Measurements from ENCODE around the gene RASGRF2.
"Not testable (repeated sequence)": the region's sequence is repeated elsewhere in the genome, so short reads cannot be mapped to it uniquely, and the experiment has no call there.

Gene RASGRF2

DNA sequence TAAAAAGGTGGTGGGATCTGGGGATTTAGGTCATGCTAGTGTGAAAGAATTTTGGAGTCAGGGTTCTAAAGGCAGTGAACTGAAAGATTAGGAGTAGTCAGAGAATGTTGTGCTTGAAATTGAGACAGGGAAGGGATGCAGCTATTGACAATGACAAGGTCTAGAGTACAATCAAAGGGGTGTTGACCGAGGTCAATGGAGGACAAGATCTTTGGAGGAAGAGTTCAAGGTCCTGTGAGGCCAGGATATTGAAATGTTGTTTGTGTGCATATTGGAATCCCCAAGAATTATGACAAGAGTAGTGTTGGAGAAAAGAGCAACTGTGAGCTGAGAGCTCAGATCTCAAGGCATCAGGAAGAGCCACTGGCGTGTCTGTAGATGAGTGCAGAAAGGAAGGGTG is 116.9 kb downstream of the RASGRF2 start:
- DNase-seq, result no peak

DNA sequence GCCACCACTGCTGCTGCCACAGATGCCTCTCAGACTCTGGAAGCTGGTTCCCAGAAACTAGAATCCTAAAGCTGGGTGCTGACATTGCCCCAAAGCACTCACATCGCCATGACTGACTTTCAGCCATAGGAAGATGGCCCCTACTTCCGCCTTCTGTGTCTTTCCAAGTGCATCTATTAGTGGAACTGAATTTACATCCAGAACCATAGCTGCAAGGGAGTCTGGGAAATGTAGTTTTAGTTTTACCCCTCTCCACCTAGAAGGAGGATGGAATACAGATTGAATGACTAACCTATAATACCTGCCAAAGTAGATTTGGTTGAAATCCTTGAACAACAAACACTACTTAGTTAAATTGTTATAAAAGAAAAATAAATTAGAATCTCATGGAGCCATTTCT is 118.8 kb downstream of the RASGRF2 start:
- no peak for DNase-seq

DNA sequence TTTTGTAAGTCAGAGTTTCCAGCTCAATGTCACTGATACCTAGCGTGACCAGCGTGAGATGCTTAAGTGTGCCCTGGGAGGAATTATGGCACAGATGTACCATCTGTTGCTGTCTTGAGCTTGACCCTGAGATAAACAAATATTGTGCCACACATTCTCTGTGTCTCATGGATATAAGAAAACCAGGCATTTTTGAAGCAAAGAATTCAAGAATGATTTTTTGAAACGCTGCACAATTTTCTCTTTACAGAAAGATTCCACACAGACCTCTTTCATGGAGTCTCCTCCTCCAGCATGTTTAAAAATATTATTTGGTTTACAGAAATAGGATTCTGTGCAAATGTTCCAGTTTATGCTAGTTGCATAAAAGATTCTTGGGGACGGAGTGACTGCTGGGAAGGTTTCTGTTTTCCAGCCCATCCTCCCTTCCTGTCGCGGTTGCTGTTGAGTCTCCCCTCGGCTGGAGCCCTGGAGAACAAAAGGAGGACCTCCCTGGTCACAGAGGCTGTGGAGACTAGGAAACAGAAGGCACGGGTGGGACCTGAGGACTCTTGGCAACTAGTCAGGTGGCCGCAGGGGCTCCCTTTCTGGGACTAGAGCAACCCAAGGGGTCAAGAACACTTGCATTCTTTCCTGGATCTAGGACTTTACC is 120.8 kb downstream of the RASGRF2 start:
- no peak for DNase-seq

DNA sequence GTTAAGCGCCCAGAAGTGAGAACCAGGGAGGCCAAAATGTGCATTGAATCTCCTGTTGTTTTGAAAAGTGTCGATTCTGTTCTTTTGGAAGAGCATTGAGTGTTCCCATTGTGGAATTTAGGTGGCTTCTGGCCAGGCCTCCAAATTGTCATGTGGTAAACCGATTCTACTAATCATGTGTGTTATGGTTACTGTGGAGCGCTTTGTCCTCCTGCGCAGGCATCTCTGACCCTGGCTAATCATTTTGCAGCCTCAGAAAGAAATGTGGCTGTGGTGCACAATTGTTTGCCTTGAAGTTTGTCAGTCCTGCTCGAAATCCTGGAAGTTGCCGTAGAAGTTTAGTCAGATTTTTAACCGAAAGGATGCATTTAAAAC is 121.3 kb downstream of the RASGRF2 start:
- no peak for DNase-seq

DNA sequence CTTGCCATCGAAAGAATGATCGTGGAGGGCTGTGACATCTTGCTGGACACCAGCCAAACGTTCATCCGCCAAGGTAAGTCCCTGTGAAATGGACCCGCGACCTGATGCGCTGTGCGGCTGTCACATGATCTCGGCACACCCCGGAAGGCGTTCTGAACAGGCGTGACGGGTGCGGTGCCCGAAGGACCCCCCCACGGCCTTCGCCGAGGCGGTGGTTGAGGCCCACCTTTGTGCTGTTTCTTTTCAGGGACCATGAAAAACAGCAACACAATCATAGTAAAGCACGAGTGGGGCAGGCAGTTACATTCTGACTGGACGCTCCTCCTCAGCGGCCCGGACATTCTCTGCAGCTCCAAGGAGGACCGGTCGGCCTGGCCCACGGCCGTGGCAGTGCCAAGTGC is 126.7 kb downstream of the RASGRF2 start:
- no peak for DNase-seq

DNA sequence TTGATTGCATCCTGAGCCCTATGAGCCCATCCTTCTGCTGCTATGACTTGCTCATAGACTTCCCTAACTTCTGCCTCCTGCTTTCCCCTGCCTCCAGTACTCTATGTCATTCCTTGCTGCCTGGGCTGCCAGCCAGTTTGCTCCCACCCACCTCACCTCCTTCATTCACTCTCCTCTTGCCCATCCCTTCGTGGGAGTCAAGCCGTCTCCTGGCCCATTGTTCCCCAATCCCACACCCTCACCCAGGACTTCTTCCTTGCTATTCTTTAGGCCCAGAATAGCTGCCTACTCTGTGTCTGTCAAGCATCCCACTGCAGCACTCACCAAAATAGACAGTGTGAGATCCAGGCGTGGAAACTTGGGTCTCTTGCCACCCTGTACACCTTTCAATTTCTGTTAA is 131.0 kb downstream of the RASGRF2 start:
- DNase-seq, result no peak

DNA sequence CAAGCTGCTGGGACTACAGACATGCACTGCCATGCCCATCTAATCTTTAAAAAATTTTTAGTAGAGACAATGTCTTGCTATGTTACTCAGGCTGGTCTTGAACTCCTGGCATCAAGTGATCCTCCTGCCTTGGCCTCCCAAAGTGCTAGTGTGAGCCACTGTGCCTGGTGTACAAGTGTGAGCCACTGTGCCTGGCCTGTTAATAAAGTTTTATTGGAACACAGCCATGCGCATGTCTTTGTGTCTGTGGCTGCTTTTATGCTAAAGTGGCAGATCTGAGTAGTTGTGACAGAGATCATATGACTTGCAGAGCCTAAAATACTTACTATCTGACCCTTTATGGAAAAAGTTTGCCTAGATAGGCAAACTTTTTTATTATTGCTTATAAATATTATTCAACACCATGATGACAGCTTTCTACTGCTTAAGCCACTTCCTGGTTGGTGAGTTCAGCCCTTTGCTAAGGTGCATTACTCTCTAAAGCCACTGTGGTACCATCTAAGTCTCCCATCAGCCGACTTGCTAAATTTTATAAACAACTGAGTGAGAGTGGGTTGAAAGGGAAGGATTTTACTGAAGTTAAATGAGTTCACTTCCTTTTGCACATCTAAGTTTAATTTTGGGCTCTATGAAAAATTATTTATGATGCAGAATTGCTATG is 133.5 kb downstream of the RASGRF2 start:
- DNase-seq, result no peak

DNA sequence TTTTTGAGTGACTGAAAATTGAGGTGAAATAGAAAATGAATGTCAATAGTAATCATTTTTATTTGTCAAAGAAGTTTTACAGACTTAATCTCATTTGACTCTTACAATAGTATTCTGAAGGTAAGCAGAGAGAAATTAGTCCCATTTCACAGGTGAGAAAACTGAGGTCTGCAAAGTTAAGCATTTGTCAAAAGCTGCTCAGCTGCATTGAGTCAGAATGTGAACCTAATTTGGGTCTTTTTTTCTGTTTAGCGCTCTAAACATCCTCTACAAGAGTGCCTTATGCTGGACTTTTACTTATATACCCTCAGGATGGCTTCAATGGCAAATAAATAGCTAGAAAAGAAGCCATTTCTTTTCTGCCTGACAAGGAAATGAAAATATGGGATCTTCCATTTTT is 135.7 kb downstream of the RASGRF2 start:
- DNase-seq, result no peak

DNA sequence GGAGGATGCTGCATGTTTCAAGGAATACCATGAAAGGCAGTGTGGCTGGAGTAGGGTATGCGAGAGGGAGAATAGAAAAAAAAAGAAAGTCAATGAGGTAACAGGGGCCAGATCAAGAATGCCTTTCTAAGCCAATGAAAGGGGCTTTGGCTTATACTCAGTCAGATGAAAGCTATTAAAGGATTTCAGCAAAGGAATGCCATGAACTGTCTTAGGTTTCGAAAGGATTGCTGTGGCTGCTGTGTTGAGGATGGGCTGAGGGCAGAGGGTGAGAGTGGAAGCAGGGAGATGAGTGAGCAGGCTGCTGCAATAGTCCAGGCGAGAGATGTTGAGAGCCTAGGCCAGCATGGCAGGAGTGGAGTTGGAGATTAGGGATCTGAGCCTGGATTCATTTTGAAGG is 137.6 kb downstream of the RASGRF2 start:
- DNase-seq, result no peak

DNA sequence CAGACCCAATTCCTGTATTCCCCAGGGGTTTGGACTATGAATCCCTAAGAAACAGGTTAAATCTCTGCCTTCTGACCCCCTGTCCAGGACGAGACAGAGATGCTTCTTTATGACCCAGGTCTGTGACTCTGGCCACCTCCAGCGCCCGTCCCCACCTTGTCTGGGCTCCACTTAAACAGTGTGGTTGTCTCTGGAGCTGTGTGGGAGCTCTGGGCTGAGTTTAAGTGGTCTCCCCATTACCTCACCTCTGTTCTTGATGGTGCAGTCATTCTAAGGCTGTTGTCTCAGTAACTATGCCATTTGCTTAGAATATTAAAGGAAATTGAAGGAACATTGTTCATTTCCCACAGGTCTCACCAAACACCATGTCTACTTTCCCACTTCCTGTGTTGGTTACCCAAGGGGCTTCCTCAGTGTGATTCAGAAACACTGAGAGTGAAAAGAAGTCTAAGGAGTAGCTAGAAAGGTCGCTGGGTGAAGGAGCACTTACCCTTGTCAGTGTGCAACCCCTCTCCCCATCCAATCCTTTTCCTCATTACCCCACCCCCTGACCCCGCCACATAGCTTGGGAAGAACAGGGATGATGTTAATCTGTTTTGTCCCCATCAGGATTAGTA is 145.2 kb downstream of the RASGRF2 start:
- DNase-seq, result no peak

DNA sequence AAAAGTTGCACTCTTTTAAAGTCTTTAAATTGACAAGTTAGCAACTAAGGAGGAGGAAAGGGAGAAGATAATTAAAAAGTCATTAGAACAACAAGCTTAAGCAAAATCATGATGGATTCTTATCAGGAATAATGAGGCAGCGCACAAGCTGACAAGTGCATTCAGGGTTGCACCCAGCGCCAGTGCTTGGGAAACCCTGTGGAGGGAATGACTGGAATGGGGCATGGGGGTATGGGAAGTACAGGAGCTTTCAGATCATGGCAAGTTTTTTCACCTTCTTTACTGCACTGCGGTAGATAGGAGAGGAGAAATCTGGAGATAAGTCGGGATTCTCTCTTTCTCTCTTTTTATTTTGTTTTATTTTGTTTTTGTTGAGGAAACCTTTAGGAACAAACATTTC is 155.1 kb downstream of the RASGRF2 start:
- no peak for DNase-seq

DNA sequence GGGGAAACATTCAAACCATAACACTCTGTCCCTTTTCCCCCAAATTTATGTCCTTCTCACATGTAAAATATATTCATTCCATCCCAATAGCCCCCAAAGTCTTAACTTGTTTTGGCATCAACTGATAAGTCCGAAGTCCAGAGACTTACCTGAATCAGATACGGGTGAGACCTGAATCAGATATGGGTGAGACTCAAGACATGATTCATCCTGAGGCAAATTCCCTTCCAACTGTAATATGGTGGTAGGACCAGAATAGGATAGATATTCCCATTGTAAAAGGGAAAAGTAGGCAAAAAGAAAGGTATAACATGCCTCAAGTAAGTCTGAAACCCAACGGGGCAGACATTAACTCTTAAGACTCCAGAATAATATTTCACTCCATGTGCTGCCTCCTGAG is 157.4 kb downstream of the RASGRF2 start:
- DNase-seq, result no peak

DNA sequence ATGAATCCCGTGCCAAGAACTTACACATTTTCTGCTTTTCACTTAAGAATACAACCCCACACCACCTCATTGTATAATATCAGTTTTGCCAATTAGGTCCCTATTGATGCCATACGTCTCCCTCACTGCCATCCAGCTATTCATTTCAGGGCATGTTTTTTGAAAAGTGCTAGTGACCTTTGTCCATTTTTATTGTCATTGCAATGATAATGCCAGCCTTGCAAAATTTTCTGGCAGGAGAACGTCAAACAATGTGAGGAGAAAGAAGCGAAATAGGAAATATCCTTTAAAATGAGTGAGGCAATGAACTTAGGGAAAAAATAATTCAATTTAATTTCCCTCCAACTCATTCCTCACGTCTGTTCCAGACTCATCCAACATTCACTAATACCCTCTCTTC is 161.1 kb downstream of the RASGRF2 start:
- no peak for DNase-seq

DNA sequence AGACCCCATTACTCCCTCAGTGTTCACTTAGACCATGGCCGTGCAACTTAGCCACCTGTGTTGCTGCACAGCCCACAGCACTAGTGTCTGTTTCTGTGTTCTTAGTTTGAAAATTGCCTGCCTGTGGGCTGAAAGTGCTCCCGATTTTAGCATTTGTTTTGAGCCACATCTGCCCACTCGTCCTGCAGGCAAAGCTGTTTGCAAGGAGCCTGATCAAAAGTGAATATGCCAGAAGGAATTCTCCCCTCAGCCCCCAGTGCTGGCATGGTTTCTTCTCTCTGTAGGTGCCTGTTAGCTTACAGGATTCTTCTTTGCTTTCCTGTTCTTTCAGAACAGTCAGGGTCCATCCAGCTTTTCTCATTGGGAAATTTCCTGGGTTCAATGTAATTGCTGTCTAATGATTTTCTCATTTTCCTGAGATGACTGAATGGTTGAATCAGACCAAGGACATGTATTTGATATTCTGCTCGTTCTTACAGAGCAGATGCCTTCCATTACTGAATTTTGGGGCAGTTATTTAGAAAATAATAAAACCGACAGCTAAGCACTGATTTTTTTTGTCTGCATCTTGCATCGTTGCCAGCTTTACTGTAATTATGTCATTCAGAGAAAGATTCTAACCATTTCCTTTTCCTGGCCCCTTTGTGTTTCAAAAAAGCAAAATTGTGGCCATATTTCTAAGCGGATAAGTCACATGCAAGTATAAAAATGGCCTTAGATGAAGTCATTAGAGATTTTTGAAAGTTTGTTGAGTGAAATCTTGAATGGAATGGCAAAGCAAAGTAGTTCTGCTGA is 161.9 kb downstream of the RASGRF2 start:
- DNase-seq, result no peak

DNA sequence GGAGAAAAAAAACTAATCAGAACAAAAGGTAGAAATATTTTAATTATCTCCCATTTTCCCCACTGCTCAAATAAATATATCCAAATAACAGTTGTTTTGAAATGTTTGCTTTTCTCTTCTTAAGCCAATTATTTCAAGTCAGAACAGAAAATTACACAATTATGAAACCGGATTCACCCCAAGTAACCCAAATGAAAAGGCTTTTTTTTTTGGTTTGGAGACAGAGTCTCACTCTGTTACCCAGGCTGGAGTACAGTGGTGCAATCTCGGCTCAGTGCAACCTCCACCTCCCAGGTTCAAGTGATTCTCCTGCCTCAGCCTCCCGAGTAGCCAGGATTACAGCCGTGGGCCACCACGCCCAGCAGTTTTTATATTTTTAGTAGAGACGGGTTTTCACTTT is 164.5 kb downstream of the RASGRF2 start:
- DNase-seq, result not testable (repeated sequence)

DNA sequence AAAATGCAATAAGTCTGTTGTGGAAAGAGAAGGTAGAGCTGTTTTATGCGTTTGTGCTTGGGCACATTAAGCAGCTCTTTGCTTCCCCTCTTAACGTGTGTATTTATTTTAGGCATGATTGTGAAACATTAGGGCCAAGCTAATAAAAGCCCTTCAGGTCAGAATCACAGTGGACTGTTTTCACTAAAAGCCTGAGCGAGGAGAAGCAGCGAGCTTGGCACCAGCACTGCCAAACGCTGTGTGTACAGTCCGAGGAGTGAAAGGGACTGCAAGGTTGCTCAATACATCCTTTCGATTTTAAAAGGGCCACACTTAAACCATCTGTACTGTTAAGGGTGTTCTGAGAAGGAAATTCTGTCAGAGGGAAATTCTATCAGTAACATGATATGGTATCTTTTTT is 165.8 kb downstream of the RASGRF2 start:
- no peak for DNase-seq

DNA sequence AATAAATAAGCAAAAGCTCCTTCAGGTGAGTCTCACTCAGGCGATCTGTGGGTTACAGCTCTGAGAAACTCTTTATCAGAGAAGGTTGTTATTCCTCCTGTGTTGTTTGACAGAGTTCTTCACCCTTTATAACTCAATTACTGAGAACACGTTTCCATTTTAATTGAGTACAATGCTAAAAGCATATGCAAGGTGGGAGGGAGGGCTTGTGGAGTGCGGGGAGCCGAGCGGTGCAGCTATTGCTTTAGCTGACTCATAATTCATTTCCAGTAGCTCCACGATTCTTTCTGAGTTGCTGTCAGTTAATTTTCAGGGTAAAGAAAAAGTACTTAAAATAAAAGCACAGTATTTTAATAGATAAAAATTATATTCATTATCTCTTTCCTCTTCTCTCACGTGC is 168.3 kb downstream of the RASGRF2 start:
- no peak for DNase-seq

DNA sequence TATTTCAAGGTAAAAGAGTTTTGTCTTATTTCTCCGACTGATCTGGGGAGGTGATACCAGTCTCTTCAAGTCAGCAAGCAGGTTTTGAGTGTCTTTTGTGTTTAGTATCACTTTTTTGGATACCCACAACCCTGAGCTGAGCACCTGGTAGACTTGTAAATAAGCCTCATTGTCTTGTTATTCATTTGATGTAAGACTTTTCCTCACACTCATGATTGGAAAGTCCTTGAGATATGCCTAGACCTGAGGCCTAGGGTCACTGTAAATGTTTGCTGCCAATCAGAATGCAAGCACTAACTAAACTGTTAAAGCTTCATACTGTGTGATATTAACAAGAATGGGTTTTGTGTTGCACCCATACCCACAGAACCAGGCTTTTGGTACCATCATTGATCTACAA is 172.2 kb downstream of the RASGRF2 start:
- no peak for DNase-seq

DNA sequence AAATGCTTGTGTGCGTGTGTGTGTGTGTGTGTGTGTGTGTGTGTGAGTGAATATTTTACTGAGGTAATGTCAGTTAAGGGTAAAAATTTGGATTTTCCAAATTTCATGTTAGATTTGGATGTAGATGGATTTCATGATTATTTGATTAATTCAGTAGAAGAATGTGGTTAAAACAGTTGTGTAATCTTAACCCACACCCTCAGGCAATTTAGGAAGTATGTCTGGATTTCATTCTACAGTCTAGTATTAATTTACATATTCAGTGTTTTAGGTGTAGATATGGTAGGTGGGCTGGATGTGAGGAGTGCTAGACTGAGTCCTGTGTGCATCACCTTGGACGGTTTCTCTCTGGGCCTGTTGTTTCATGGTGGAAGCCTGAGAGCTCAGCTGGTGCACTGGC is 173.9 kb downstream of the RASGRF2 start:
- no peak for DNase-seq

DNA sequence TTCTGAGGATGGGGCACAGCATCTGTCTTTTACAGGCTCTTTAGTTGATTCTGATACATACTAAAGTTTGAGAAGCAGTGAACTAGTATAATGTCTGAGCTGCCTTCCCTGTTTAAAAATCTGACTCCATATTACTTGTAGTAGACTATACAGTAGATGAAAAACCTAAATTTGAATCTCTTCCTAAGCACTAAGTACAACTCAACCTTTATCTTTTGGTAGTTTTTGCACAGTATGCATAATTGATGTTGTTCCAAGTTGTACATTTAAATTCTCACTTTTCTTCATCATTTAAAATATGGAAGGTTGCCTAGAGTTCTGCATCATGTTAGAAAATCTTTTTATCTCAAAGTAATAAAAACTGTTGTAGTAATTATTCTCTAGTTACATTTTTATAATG is 174.4 kb downstream of the RASGRF2 start:
- DNase-seq, result no peak

DNA sequence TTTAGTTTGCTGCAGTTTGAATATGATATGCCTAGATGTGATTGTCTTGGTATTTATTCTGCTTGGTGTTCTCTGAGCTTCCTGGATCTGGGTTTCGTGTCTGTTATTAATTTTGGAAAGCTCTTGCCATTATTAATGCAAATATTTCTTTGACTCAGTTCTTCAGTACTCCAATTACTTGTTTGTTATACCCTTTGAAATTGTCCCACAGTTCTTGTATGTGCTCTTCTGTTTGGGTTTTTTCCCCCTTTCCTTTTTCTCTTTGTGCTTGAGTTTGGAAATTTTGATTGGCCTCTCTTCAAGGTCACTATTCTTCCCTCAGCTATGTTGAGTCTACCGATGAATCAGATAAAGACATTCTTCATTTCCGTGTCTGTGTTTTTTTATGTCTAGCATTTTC is 176.4 kb downstream of the RASGRF2 start:
- no peak for DNase-seq

DNA sequence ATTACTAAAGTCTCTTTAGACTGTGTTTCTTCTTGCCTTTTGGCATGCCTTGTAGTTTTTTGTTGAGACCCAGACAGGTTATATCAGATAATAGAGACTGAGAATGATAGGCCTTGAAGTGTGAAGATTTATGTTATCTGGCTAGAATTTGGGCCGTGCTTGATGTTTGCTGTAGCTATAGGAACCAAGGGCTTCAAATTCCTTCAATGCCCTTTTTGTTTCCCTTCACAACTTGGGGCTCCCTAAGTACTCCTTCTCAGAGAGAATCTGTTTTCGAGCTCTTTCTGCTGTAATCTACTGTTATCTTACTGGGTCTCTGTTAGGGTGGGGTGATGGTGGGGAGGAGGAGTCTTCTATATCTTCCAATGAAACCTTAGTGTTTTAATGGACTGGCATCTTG is 177.7 kb downstream of the RASGRF2 start:
- no peak for DNase-seq

DNA sequence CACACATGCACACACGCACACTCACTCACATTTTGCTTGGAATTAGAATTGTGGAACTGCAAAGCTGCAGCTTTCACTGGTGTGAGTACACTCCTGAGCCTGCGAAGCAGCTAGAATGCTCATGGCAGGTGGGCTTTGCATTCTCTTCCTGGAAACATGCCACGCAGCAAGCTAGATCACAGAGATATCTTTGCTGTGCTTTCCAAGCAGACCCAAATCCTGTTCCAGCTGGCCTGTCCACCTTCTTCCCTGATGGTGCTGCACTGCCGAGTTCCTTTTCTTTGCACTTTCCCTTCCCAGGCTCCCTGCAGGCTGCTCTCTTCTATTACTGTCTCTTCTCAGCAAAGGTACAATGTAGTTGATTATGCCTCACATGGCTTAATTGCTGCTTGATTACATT is 180.3 kb downstream of the RASGRF2 start:
- DNase-seq, result no peak

DNA sequence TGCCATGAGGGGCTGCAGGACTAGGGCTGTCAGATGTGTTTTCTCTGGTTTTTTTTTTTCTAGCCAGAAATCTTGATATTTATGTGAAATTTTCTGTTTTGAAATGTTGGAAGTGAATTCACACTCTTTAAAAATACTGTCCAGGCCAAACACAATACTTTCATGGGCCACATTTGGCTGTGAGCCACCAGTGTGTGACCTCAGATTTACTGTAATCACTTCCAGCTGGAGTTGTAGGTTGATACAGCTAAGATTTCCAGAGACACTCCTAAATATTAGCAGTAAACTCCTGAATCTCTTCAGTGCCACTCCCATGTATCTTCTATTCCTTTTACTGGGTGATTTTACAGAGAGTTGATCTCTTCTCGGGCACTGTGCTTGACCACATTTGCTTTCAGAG is 180.8 kb downstream of the RASGRF2 start:
- DNase-seq, result no peak
